Urinary bladder (tissue), 4 donors: Measurements from ENCODE around the gene APBA1. TPM values are rescaled to one million over a fixed set of nuclear protein-coding genes. Genes with fewer than 3 reads are reported as not detected.
"Not testable (repeated sequence)": the region's sequence is repeated elsewhere in the genome, so short reads cannot be mapped to it uniquely, and the experiment has no call there.

ENCODE experiments used
- DNase-seq: peaks from one replicate; pipeline ENCODE4 v3.0.0-alpha.2; 2015; ENCODE audit errors: extremely low spot score
- H3K27ac ChIP-seq: one replicate; pipeline ENCODE4 v1.5.1; 2013; ENCODE audit warnings: low read depth, mild to moderate bottlenecking, moderate library complexity
- H3K36me3 ChIP-seq: one replicate; pipeline ENCODE4 v1.6.1; 2013; ENCODE audit warnings: mild to moderate bottlenecking, moderate library complexity; ENCODE audit not compliant: insufficient read depth
- H3K4me1 ChIP-seq: one replicate; pipeline ENCODE4 v1.6.1; 2013; ENCODE audit warnings: mild to moderate bottlenecking, moderate library complexity; ENCODE audit not compliant: insufficient read depth
- H3K4me3 ChIP-seq: one replicate; pipeline ENCODE4 v1.5.1; 2013; ENCODE audit warnings: low read depth, low read length
- WGBS: extraction: QIAGEN DNeasy Blood & Tissue Kit; methylation state at CpG from one replicate; pipeline ENCODE4 v1.1.7; 2013; 5-methylcytosine and 5-hydroxymethylcytosine counted together
- polyA plus RNA-seq: library from polyadenylated mRNA; stranded (reverse); fragments of 200-250 nt; gene quantifications from one replicate; pipeline ENCODE4 v1.2.3, GENCODE V29; 2013
- total RNA-seq: library from RNA; depleted of rRNA; stranded (reverse); fragments of >200 nt; gene quantifications from one replicate; pipeline ENCODE4 v1.2.3, GENCODE V29; 2014
- donor health status: healthy with polysubstance abuse.
- donor health status: healthy.

The APBA1 gene
- total and polyA plus RNA-seq, 2 donors = 7.1 to 12.4 TPM

DNA sequence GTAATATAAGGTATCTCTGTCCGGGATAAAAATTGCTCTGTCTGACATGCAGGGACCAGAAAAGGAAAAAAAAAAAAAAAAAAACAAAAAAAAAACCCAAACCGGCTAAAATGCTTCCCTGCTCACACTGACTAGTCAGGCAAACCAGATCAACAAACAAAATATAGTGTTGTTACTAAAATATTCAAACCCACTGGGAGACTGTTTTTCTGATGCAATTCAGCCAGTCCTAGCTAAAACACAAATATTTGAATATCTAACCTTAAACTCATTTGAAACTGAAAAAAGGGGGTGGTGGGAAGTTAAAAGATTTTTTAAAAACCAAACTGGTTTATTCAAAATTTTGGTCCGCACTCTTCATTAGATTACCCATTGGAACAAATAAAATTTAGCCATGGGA, 61.0 kb downstream of the APBA1 start:
- WGBS = 80% methylated on average over 3 of the region's 3 CpGs
- no peak overlapping the region for H3K27ac ChIP-seq
- no peak overlapping the region for H3K4me3 ChIP-seq
- DNase-seq = no peak
- no peaks in the 10 kb centered on the region for H3K36me3 ChIP-seq
- no peaks in the 10 kb centered on the region for H3K4me1 ChIP-seq

DNA sequence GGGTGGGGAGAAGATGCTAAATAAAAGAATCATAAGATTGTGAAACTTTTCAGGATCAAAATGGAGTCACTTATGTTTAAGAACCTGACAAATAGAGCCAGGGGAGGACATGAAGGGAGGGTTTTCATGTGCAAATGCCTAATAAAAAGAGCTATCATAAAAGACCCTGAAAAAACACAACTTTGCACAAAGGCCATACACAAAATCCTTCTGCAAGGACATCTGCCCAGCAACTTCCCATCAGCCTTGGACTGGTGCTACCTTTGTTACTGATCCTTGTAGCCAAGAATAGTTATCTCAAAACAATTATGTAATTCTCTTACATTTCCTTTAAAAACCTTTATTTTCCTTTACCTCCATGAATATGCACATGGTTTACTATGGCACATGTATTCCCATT, 63.0 kb downstream of the APBA1 start:
- H3K4me3 ChIP-seq = no peak overlapping the region
- H3K36me3 ChIP-seq = no peaks in the 10 kb centered on the region
- no peak for DNase-seq
- no peaks in the 10 kb centered on the region for H3K4me1 ChIP-seq
- no peak overlapping the region for H3K27ac ChIP-seq

DNA sequence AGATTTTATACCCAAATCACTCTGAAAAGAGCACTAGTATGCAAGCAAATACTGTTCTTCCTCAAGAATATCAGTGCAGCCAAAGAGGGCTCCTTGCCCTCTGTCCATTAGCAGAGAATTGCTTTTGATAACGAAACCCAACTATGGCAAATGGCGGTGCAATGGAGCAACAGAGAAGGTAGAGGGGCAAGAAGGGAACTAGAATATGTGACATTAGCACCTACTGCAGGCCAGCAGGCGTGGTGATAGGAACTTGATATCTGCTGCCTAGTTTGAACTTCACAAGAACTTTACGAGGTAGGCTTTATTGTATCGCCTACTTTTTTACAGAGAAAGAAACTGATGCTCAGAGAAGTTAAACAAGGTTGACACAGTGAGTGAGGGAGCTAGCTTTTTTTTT, 66.1 kb downstream of the APBA1 start:
- Histone ChIP-seq H3K36me3 (no peaks in the 10 kb centered on the region), H3K4me3 (no peak overlapping the region), H3K4me1 (no peaks in the 10 kb centered on the region), H3K27ac (no peak overlapping the region)
- WGBS = 97% methylated on average over 5 of the region's 5 CpGs
- DNase-seq = no peak

DNA sequence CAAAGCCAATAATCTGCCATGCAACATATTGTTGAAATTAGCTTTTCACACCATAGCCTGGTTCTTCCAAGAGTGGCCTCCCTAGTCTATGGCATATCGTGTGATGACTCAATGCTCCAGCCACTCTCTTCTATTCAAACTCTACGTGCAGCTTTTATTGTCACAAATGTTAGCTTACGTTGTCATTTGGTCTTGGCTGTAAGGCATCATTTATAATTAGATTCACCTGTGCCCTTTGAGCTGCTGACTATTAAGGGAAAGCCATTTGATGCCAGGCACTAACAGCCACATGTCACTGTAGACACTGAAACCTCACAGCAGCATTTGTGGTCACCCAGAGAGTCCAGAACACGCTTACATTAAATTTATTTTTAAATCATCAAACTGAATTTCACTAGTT, 66.8 kb downstream of the APBA1 start:
- no peak for DNase-seq
- no peak overlapping the region for H3K4me3 ChIP-seq
- WGBS = 76% methylated on average over 4 of the region's 4 CpGs
- no peaks in the 10 kb centered on the region for H3K4me1 ChIP-seq
- no peaks in the 10 kb centered on the region for H3K36me3 ChIP-seq
- H3K27ac ChIP-seq = no peak overlapping the region

DNA sequence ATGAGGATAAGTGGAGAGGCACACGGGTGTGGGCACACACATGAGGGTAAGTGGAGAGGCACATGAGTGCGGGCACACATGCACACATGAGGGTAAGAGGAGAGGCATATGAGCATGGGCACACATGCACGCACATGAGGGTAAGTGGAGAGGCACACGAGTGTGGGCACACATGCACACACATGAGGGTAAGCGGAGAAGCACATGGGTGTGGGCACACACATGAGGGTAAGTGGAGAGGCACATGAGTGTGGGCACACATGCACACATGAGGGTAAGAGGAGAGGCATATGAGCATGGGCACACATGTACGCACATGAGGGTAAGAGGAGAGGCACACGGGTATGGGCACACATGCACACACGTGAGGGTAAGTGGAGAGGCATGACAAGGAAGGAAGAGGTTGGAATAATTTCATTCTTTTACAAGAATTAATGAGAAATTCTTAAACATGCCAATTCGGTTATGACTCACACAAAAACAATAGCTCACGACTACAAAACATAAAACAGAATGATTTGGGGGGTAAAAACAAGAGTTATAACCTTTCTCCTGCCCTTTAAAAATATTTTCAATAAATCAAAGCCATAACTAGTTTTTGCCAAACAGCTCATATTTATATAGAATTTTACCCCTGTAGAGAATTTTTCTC, 67.5 kb downstream of the APBA1 start:
- no peaks in the 10 kb centered on the region for H3K36me3 ChIP-seq
- 93% methylated on average over 10 of the region's 10 CpGs for WGBS
- no peak overlapping the region for H3K4me3 ChIP-seq
- no peak for DNase-seq
- H3K27ac ChIP-seq = no peak overlapping the region
- no peaks in the 10 kb centered on the region for H3K4me1 ChIP-seq

DNA sequence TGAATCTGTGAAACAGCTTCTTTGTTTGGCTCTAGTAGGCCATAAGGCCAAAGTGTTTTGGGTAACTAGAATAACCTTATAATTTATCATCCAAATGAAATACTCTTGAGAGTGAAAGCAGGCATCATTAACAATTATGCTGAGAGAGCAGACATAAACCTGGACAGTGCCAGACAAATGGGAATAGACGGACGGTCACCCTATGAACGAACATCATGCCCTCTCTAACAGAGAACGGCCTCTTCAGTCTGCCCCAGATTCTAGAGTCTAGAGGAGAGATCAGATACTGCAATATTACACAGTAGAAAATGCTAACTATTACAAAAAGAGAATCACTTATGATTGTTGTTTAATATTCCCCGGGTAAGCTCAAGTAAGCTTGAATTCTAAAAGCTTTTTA, 68.5 kb downstream of the APBA1 start:
- 90% methylated on average over 5 of the region's 5 CpGs for WGBS
- no peak for DNase-seq
- no peak overlapping the region for H3K27ac ChIP-seq
- H3K36me3 ChIP-seq = no peaks in the 10 kb centered on the region
- no peak overlapping the region for H3K4me3 ChIP-seq
- no peaks in the 10 kb centered on the region for H3K4me1 ChIP-seq

DNA sequence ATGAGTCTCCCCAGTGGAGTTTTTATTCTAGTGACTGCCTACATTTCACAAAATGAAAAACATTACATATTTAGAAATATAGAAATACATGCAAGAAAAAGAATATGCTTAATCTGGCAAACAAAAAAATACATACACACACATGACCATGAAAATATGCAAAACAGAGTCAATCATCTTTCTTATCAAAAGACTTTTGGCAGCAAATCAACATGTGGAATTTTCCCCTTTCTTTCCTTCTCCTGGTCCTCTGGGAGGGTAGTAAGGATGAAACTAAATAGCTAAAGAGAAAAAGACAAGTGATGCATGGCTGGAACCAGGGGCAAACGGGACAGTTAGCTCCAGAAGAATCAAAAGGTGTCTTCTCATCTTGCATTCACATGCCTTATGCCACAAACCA, 69.4 kb downstream of the APBA1 start:
- Histone ChIP-seq H3K4me3 (no peak overlapping the region), H3K36me3 (no peaks in the 10 kb centered on the region), H3K27ac (no peak overlapping the region), H3K4me1 (no peaks in the 10 kb centered on the region)
- DNase-seq = no peak
- 88% methylated on average over 1 of the region's 1 CpG for WGBS

DNA sequence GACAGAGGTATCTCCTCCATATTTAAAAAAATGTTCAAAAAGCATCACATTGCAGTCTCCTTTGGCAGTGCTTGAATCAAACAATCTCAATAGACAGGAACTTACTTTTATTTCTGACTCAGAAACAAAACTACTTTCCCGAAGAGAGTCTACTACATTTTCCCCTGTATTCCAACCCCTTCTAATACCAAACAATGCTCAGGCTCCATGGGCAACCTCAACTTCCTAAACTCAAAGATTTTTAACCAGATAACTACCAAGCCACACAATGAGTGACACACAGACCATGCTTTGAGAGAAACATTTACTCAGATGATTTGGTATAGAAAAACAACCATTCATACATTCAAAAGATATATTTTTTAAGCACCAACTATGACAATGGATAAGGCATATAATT, 70.5 kb downstream of the APBA1 start:
- H3K27ac ChIP-seq = no peak overlapping the region
- DNase-seq = no peak
- WGBS = 67% methylated on average over 1 of the region's 1 CpG
- no peak overlapping the region for H3K4me3 ChIP-seq
- H3K36me3 ChIP-seq = no peaks in the 10 kb centered on the region
- H3K4me1 ChIP-seq = no peaks in the 10 kb centered on the region

DNA sequence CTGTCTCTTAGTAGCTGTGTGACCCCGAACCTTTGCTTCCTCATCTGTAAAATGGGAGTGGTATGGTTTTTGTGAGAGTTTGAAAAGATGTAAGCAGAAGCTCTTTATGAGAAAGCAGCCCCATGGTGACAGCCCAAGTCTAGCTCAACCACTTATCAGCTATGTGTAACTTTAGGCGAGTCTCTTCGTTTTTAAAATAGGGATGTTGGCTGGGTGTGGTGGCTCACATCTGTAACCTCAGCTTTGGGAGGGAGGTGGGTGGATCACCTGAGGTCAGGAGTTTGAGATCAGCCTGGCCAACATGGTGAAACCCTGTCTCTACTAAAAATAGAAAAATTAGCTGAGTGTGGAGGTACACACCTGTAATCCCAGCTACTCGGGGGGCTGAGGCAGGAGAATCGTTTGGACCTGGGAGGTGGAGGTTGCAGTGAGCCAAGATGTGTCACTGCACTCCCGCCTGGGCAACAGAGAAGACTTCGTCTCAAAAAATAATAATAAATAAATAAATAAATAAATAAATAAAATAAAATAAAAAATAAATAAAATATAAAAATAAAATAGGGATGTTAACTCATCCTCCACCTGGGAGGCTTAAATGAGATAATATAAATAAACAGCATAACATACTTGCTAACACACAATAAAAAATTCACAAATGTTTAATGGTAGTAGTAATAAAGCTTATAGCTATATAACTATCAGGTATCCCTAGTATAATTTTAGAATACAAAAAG, 71.7 kb downstream of the APBA1 start:
- no peak overlapping the region for H3K27ac ChIP-seq
- DNase-seq = no peak
- no peaks in the 10 kb centered on the region for H3K4me1 ChIP-seq
- no peak overlapping the region for H3K4me3 ChIP-seq
- H3K36me3 ChIP-seq = no peaks in the 10 kb centered on the region
- 88% methylated on average over 7 of the region's 7 CpGs for WGBS

DNA sequence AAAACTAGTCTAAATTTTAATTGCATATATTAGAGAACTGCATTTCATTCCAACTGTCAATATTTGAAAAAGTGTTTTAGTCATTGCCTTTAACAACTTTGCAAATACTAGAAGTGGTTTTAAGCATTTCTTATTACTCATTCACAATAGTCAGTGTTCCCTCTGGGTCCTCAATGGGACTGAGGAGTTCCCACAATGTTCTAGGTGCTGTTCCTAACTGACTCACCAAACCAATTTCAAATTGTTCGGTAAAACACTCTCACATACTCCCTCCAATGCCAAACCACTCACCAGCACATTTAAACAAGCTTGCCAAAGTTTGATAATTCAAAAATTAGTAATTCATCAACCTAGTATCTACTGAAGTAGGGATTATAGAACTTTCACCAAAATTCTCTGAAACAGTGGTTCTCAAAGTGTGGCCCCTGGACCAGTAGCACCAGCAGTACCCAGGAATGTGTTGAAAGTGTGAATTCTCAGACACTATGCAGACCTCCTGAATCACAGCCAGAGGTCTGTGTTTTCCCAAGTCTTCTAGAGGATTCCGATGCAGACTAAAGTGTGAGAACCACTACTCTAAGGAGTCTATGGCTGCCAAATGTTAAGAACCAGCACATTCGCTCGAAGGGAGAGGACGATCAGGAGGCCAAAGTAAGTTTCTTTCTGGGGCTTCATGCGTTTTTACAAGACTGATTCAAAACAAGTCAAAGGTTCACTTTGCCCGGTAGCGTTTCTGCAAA, 72.8 kb downstream of the APBA1 start:
- 71% methylated on average over 8 of the region's 8 CpGs for WGBS
- Histone ChIP-seq H3K36me3 (no peaks in the 10 kb centered on the region), H3K4me3 (no peak overlapping the region), H3K27ac (no peak overlapping the region), H3K4me1 (no peaks in the 10 kb centered on the region)
- no peak for DNase-seq

DNA sequence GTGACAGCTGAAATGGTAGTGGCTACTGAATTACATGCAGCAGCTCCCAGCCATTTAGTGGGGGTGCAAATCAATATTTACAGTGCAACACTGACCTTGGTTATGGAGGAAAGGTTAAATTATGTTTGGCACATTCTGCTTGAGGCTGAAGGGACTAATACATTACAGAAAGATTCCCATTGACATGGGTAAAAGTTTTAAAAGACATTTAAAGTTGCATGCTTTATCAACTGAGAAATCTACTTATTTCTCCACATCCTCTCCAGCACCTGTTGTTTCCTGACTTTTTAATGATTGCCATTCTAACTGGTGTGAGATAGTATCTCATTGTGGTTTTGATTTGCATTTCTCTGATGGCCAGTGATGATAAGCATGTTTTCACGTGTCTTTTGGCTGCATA, 75.3 kb downstream of the APBA1 start:
- not testable (repeated sequence) for H3K36me3 ChIP-seq, DNase-seq, H3K27ac ChIP-seq, H3K4me1 ChIP-seq, H3K4me3 ChIP-seq
- 71% methylated on average over 1 of the region's 1 CpG for WGBS

DNA sequence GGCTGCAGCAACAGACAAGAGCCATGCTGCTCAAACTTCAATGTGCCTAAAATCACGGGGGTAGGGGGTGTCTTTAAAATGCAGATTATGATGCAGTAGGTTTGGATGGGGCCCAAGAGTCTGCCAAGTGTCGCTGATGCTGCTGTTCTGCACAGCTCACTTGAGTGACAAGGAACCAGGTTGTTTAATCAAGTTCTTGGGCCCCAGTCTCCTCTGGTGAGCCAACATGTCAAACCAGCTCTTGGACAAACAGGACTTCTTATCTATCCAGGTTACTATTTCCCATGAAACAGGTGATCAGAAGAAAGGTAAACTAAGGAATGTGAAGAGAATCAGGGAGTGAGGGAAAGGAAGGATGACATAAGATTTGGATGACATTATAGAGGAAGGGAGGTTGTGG, 78.0 kb downstream of the APBA1 start:
- Histone ChIP-seq H3K4me3 (no peak overlapping the region), H3K36me3 (no peaks in the 10 kb centered on the region), H3K27ac (no peak overlapping the region), H3K4me1 (no peaks in the 10 kb centered on the region)
- 63% methylated on average over 2 of the region's 2 CpGs for WGBS
- DNase-seq = no peak

DNA sequence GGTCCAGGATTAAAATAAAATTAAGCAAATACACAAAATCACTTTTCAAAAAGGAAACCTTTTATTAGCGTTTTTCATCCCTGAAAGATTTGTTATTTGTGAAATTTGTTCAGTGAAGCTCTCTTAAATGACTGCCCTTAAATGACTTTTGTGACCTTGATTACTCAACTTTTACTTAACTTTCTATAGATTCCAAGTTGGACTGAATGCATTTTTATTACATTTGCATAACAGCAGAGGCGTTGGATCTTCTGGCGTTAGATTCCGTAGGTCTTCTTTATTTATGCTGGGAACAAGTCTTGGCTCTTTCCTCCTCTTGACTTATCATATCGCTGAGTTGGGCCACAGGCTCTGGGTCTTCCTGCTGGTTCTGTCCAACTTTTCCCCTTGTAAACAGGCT, 78.4 kb downstream of the APBA1 start:
- WGBS = 64% methylated on average over 5 of the region's 5 CpGs
- Histone ChIP-seq H3K4me1 (no peaks in the 10 kb centered on the region), H3K4me3 (no peak overlapping the region), H3K27ac (no peak overlapping the region), H3K36me3 (no peaks in the 10 kb centered on the region)
- DNase-seq = no peak

DNA sequence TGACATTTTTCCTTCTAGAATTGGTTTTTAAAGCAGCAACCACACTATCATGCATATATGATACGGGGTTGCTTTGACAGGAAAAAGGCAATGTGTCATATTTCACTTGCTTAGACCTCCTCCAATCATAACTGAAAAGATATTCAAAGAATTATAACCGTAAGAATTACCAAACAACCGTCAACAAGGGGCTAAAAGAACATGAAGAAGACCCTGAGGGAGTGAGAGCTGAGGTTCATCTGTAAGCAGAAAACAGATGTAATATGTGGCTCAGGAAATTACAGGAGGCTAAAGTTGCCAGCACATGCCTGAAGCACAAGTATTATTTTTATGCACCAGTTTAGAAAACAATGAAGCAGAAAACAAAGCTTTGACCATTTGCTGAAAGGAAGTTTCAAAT, 78.9 kb downstream of the APBA1 start:
- Histone ChIP-seq H3K27ac (no peak overlapping the region), H3K4me1 (no peaks in the 10 kb centered on the region), H3K4me3 (no peak overlapping the region), H3K36me3 (no peaks in the 10 kb centered on the region)
- DNase-seq = no peak
- 43% methylated on average over 3 of the region's 3 CpGs for WGBS
